ENCODE data around the gene TMBIM6. TPM values are rescaled to one million over a fixed set of nuclear protein-coding genes. Genes with fewer than 3 reads are reported as not detected.
"Not testable (repeated sequence)": the region's sequence is repeated elsewhere in the genome, so short reads cannot be mapped to it uniquely, and the experiment has no call there.

Gene TMBIM6
- total RNA-seq, 2 donors from 2014 or later = 357 to 452 TPM

DNA sequence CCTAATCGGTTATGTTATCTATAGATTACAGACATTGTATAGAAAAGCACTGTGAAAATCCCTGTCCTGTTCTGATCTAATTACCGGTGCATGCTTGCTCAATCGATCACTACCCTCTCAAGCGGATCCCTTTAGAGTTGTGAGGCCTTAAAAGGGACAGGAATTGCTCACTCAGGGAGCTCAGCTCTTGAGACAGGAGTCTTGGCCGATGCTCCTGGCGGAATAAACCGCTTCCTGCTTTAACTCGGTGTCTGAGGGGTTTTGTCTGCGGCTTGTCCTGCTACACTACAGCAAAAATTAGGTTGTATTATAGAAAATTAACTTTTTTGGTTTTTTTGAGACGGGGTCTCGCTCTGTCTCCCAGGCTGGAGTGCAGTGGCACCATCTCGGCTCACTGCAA is 1.1 kb upstream of the TMBIM6 start:
- H3K36me3 Mint-ChIP-seq = peaks cover 16% of the 10 kb centered on the region
- not testable (repeated sequence) for H3K27ac Mint-ChIP-seq; H3K9me3 Mint-ChIP-seq; H3K4me3 Mint-ChIP-seq; H3K27me3 Mint-ChIP-seq; DNase-seq (ENCODE audit: low spot score); ATAC-seq
- H3K4me1 Mint-ChIP-seq (ENCODE audit: low read depth in 2 of 2) = peaks cover 33 to 34% of the 10 kb centered on the region in 2 donors

GRCh38 chr12:49741882-49742620 is 694 bp downstream of the TMBIM6 start:
- peak overlapping the region; percentile 92 to 94 for H3K27ac Mint-ChIP-seq
- H3K4me1 Mint-ChIP-seq (ENCODE audit: low read depth in 2 of 2) = peaks cover 40 to 45% of the 10 kb centered on the region in 2 donors
- H3K27me3 Mint-ChIP-seq = peaks cover 0 to 4% of the 10 kb centered on the region in 2 donors
- H3K36me3 Mint-ChIP-seq = peaks cover 15% of the 10 kb centered on the region
- ATAC-seq (peak; percentile 86 to 87), DNase-seq (ENCODE audit: low spot score) (peak; percentile 94)
- peak overlapping the region; percentile 94 for H3K4me3 Mint-ChIP-seq
- H3K9me3 Mint-ChIP-seq = no peaks in the 10 kb centered on the region

DNA sequence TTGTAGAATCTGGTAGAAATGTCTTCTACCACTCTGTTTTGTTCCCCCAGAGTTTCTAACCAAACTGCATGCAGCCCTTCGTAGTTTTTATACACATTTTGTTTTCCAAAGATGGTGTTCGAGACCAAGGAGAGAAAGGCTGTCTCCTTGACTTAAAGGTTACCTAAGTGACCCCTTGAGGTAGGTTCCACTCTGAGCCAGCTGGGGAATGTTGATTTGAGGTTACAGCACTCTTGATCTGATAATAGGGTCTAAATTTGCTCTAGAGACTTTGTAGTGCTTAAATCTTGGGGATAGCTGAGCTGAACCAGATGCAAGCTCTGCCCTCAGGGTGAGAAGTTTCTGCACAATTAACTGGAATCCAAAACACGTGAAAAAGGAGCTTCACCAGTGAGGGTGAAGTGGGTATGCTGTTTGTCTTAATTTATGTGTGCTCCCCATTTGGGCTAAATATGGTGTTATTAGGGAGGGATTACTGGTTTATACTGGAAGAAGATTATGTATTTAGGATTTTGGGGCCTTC is 3.1 kb downstream of the TMBIM6 start:
- peaks cover 15% of the 10 kb centered on the region for H3K36me3 Mint-ChIP-seq
- ATAC-seq = no peak
- peak overlapping the region; percentile 94 for H3K4me3 Mint-ChIP-seq
- peak overlapping the region; percentile 92 to 94 for H3K27ac Mint-ChIP-seq
- peaks cover 54 to 56% of the 10 kb centered on the region in 2 donors for H3K4me1 Mint-ChIP-seq (ENCODE audit: low read depth in 2 of 2)
- no peaks in the 10 kb centered on the region for H3K9me3 Mint-ChIP-seq
- no peak for DNase-seq (ENCODE audit: low spot score)
- H3K27me3 Mint-ChIP-seq = no peaks in the 10 kb centered on the region

DNA sequence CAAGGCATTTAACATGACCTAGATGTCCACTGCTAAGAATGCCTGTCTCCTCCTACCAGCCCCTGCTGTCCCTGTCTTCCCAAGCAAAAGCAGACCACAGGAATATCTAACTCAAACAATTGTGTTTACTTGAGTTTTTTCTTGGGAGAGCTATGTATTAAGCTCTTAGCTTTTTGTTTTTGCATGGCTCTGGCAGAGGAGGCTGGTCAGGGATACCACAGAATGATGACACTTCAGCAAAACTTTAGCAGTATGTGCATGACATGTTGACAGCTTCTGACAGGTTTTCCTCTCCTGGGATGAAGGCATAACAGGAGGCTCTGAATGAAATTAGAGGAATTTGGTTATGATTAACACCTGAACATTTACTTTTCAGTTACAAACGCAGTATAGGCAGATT is 6.9 kb downstream of the TMBIM6 start:
- H3K27me3 Mint-ChIP-seq = no peaks in the 10 kb centered on the region
- H3K36me3 Mint-ChIP-seq = peaks cover 17% of the 10 kb centered on the region
- ATAC-seq (no peak), DNase-seq (ENCODE audit: low spot score) (no peak)
- H3K4me3 Mint-ChIP-seq = no peak overlapping the region
- H3K4me1 Mint-ChIP-seq (ENCODE audit: low read depth in 2 of 2) = peaks cover 58 to 64% of the 10 kb centered on the region in 2 donors
- peak overlapping the region; percentile 69 to 87 for H3K27ac Mint-ChIP-seq
- H3K9me3 Mint-ChIP-seq = no peaks in the 10 kb centered on the region

DNA sequence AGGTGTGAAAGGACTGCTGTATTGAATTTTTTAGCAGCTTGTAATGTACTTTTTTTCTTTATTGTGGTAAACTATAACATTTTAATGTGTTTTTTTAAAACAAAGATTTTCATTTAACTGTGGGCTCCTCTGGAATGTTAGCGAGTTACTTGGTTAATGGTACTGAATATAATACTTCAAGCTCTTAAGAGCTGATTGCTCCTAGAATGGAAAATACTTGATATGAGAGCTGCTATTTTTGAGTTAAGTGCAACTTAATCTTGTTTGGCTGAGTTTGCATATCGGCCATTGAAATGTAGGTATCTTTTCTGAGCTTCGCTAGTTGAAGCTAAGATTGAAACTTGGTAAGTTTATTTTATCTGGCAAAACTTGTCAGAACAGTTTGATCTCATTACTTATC is 7.4 kb downstream of the TMBIM6 start:
- no peaks in the 10 kb centered on the region for H3K27me3 Mint-ChIP-seq
- peaks cover 16% of the 10 kb centered on the region for H3K36me3 Mint-ChIP-seq

GRCh38 chr12:49750027-49750995 is 9.0 kb downstream of the TMBIM6 start:
- Mint-ChIP-seq H3K9me3 (no peaks in the 10 kb centered on the region), H3K4me1 (ENCODE audit: low read depth in 2 of 2) (peaks cover 53 to 56% of the 10 kb centered on the region in 2 donors), H3K27ac (peak overlapping the region; percentile 69 to 87), H3K4me3 (peak overlapping the region; percentile 52), H3K27me3 (no peaks in the 10 kb centered on the region), H3K36me3 (peaks cover 8% of the 10 kb centered on the region)
- DNase-seq (ENCODE audit: low spot score) = peak; percentile 64
- ATAC-seq = peak; percentile 98

More for the DNA sequence above, 7.4 kb downstream of the TMBIM6 start:
- peak overlapping the region; percentile 52 for H3K4me3 Mint-ChIP-seq
- DNase-seq (ENCODE audit: low spot score) (no peak), ATAC-seq (no peak)
- no peaks in the 10 kb centered on the region for H3K9me3 Mint-ChIP-seq
- peak overlapping the region; percentile 69 to 87 for H3K27ac Mint-ChIP-seq
- H3K4me1 Mint-ChIP-seq (ENCODE audit: low read depth in 2 of 2) = peaks cover 57 to 64% of the 10 kb centered on the region in 2 donors

- peak overlapping the region; percentile 69 to 87 for H3K27ac Mint-ChIP-seq
- no peaks in the 10 kb centered on the region for H3K9me3 Mint-ChIP-seq
- H3K4me1 Mint-ChIP-seq (ENCODE audit: low read depth in 2 of 2) = peaks cover 49 to 56% of the 10 kb centered on the region in 2 donors
- peaks cover 8% of the 10 kb centered on the region for H3K36me3 Mint-ChIP-seq
- no peak for ATAC-seq
- H3K27me3 Mint-ChIP-seq = no peaks in the 10 kb centered on the region
- no peak for DNase-seq (ENCODE audit: low spot score)
- peak overlapping the region; percentile 52 for H3K4me3 Mint-ChIP-seq
Measured at GRCh38 chr12:49750996-49751393, 9.6 kb downstream of the TMBIM6 start.

DNA sequence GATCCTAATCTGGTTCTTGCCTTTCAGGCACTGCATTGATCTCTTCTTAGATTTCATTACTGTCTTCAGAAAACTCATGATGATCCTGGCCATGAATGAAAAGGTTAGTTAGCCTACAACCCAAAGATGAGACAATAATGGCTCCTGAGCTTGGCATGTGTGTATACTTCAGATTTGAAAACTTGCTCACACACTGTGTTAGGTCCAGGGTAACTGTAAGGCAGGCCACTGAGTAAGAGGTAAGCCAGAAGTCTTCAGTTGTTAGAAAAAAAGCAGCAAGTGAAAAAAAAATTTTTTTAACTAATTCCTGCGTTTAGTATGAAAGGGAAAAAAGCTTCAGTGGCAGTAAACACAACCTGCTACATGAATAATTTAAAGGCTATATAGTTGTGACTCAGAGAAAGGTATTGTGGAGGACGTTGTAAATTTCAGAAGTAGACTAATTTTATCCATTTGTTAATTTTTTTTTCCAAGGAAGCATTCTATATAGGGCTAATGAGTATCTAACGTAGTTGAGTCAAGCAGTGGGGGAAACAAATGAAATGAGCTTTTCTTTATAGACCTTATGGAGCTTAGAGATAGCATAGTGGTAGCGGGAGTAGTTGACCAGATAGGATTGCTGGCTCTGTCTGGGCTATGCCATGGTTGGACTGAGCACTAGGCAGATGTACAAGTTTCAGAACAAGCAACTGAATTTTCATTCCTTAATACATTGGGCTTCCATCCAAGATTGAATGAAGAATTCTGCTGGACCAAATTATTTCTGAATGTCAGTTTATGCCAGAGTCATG is 20.5 kb downstream of the TMBIM6 start:
- H3K9me3 Mint-ChIP-seq = no peaks in the 10 kb centered on the region
- H3K4me3 Mint-ChIP-seq = peak overlapping the region; percentile 69
- peak overlapping the region; percentile 60 to 82 for H3K27ac Mint-ChIP-seq
- peaks cover 43% of the 10 kb centered on the region for H3K36me3 Mint-ChIP-seq
- peaks cover 32 to 43% of the 10 kb centered on the region in 2 donors for H3K4me1 Mint-ChIP-seq (ENCODE audit: low read depth in 2 of 2)
- DNase-seq (ENCODE audit: low spot score) (no peak), ATAC-seq (peak in 1 of 2 donors; percentile 21)
- H3K27me3 Mint-ChIP-seq = no peaks in the 10 kb centered on the region

GRCh38 chr12:49762468-49762847 is 21.1 kb downstream of the TMBIM6 start:
- H3K27ac Mint-ChIP-seq = peak overlapping the region; percentile 60 to 82
- ATAC-seq (peak; percentile 59 to 64), DNase-seq (ENCODE audit: low spot score) (no peak)
- peak overlapping the region; percentile 69 for H3K4me3 Mint-ChIP-seq
- peaks cover 39% of the 10 kb centered on the region for H3K36me3 Mint-ChIP-seq
- H3K9me3 Mint-ChIP-seq = no peaks in the 10 kb centered on the region
- H3K27me3 Mint-ChIP-seq = no peaks in the 10 kb centered on the region
- H3K4me1 Mint-ChIP-seq (ENCODE audit: low read depth in 2 of 2) = peaks cover 34 to 44% of the 10 kb centered on the region in 2 donors

DNA sequence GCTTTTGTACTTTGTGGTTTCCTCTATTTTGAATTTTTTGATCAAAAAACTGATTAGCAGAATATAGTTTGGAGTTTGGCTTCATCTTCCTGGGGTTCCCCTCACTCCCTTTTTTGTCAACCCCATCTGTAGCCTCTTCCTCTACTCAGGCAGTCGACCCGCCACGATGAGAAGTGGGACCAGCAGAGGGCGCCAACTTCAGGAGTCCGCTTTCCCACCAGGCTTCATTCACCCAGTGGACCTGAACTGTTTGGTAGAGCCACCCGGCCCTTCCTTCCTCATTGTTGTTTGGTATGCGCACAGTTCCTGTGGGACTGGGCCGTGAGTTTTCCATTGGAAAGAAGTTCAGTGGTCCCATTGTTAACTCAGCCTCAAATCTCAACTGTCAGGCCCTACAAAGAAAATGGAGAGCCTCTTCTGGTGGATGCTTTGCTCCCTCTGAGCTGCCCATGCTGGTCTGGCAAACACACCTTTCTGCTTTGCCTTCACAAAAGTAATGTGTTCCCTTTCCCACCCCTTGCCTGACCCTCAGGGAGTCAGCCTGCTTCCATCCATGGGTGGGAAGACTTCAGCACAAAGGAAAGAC is 21.7 kb downstream of the TMBIM6 start:
- peaks cover 36 to 46% of the 10 kb centered on the region in 2 donors for H3K4me1 Mint-ChIP-seq (ENCODE audit: low read depth in 2 of 2)
- no peaks in the 10 kb centered on the region for H3K27me3 Mint-ChIP-seq
- peaks cover 33% of the 10 kb centered on the region for H3K36me3 Mint-ChIP-seq
- ATAC-seq = peak; percentile 77 to 78
- no peaks in the 10 kb centered on the region for H3K9me3 Mint-ChIP-seq
- peak; percentile 78 for DNase-seq (ENCODE audit: low spot score)
- H3K27ac Mint-ChIP-seq = peak overlapping the region; percentile 60 to 82
- H3K4me3 Mint-ChIP-seq = peak overlapping the region; percentile 69

GRCh38 chr12:49764126-49764525 is 22.8 kb downstream of the TMBIM6 start:
- H3K4me3 Mint-ChIP-seq = no peak overlapping the region
- H3K27ac Mint-ChIP-seq = peak overlapping the region; percentile 60 to 82
- H3K27me3 Mint-ChIP-seq = no peaks in the 10 kb centered on the region
- ATAC-seq (no peak), DNase-seq (ENCODE audit: low spot score) (no peak)
- peaks cover 36 to 41% of the 10 kb centered on the region in 2 donors for H3K4me1 Mint-ChIP-seq (ENCODE audit: low read depth in 2 of 2)
- H3K36me3 Mint-ChIP-seq = peaks cover 23% of the 10 kb centered on the region
- no peaks in the 10 kb centered on the region for H3K9me3 Mint-ChIP-seq

GRCh38 chr12:49766115-49766455 is 24.7 kb downstream of the TMBIM6 start:
- peaks cover 36 to 39% of the 10 kb centered on the region in 2 donors for H3K4me1 Mint-ChIP-seq (ENCODE audit: low read depth in 2 of 2)
- H3K27me3 Mint-ChIP-seq = no peaks in the 10 kb centered on the region
- H3K27ac Mint-ChIP-seq = no peak overlapping the region
- no peak overlapping the region for H3K4me3 Mint-ChIP-seq
- H3K36me3 Mint-ChIP-seq = peaks cover 21% of the 10 kb centered on the region
- ATAC-seq (no peak), DNase-seq (ENCODE audit: low spot score) (no peak)
- no peaks in the 10 kb centered on the region for H3K9me3 Mint-ChIP-seq

- H3K4me1 Mint-ChIP-seq (ENCODE audit: low read depth in 2 of 2) = peaks cover 26 to 27% of the 10 kb centered on the region in 2 donors
- no peak overlapping the region for H3K27ac Mint-ChIP-seq
- DNase-seq (ENCODE audit: low spot score) (no peak), ATAC-seq (no peak)
- H3K27me3 Mint-ChIP-seq = no peaks in the 10 kb centered on the region
- H3K4me3 Mint-ChIP-seq = no peak overlapping the region
- peaks cover 10% of the 10 kb centered on the region for H3K36me3 Mint-ChIP-seq
- no peaks in the 10 kb centered on the region for H3K9me3 Mint-ChIP-seq
Measured at GRCh38 chr12:49767333-49767732, 26.0 kb downstream of the TMBIM6 start.

Measured in natural killer cell treated with Interleukin-12 subunit alpha and Interleukin-12 subunit beta and Interleukin-15 and Interleukin-18, amount 100 ng/mL, for 72 hours (primary cell).